SK-N-DZ (cell line): ENCODE data around the gene FAM200A.
"Not testable (repeated sequence)": the region's sequence is repeated elsewhere in the genome, so short reads cannot be mapped to it uniquely, and the experiment has no call there.

Experiments
- DNase-seq: peaks from one replicate; pipeline ENCODE4 v3.0.0-alpha.2; 2015; ENCODE audit warnings: low spot score

FAM200A gene

GRCh38 chr7:99504281-99504602 is 47.7 kb downstream of the FAM200A start:
- DNase-seq = peak; percentile 99

GRCh38 chr7:99501236-99501635 is 50.7 kb downstream of the FAM200A start:
- DNase-seq = not testable (repeated sequence)

GRCh38 chr7:99500637-99501009 is 51.3 kb downstream of the FAM200A start:
- no peak for DNase-seq

GRCh38 chr7:99499721-99500636 is 51.9 kb downstream of the FAM200A start, which contains the start of gene ZNF394:
TSS of gene ZNF394 (minus strand) at chr7:99500281. CDS start at chr7:99500093, 188 bp downstream.
- DNase-seq = peak; percentile 94

GRCh38 chr7:99499371-99499720 is 52.6 kb downstream of the FAM200A start:
- no peak for DNase-seq

GRCh38 chr7:99498546-99498944 is 53.4 kb downstream of the FAM200A start:
- DNase-seq = no peak

GRCh38 chr7:99497766-99498545 is 54.0 kb downstream of the FAM200A start:
- DNase-seq = no peak
